Measurements from ENCODE around the gene VPREB1.

GRCh38 chr22:22243033-22243680 is 1.4 kb upstream of the VPREB1 start:
- TF ChIP-seq, protein P1, sequence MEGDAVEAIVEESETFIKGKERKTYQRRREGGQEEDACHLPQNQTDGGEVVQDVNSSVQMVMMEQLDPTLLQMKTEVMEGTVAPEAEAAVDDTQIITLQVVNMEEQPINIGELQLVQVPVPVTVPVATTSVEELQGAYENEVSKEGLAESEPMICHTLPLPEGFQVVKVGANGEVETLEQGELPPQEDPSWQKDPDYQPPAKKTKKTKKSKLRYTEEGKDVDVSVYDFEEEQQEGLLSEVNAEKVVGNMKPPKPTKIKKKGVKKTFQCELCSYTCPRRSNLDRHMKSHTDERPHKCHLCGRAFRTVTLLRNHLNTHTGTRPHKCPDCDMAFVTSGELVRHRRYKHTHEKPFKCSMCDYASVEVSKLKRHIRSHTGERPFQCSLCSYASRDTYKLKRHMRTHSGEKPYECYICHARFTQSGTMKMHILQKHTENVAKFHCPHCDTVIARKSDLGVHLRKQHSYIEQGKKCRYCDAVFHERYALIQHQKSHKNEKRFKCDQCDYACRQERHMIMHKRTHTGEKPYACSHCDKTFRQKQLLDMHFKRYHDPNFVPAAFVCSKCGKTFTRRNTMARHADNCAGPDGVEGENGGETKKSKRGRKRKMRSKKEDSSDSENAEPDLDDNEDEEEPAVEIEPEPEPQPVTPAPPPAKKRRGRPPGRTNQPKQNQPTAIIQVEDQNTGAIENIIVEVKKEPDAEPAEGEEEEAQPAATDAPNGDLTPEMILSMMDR (conservative IDR thresholded peaks at IDR 0.05; ENCODE audit: low read depth, low read length): no peak
- no peak for TF ChIP-seq EZH2 (IDR thresholded peaks at IDR 0.05; ENCODE audit: borderline replicate concordance, low read depth, low read length, poor library complexity, severe bottlenecking)
